ENCODE data around the gene SLC51B. TPM values are rescaled to one million over a fixed set of nuclear protein-coding genes. Genes with fewer than 3 reads are reported as not detected.
"Not testable (repeated sequence)": the region's sequence is repeated elsewhere in the genome, so short reads cannot be mapped to it uniquely, and the experiment has no call there.

SLC51B gene
- total RNA-seq, 2 experiments from 2014 or later, result not detected

GRCh38 chr15:65084500-65085206 lies 39.5 kb downstream of the SLC51B start:
- Mint-ChIP-seq H3K4me3 (no peak overlapping the region), H3K4me1 (peaks cover 11% of the 10 kb centered on the region), H3K27ac (no peak overlapping the region), H3K9me3 (no peaks in the 10 kb centered on the region), H3K27me3 (peaks cover 26% of the 10 kb centered on the region), H3K36me3 (ENCODE audit: low read depth) (no peaks in the 10 kb centered on the region)
- no peak for DNase-seq
- ChIA-PET CTCF (no interaction called here), POLR2A (interaction anchor here (1.1 kb wide), 1 partner anchor 62 kb away, joined by 3 read pairs; no protein-coding TSS in a partner anchor)

GRCh38 chr15:65085207-65085753 lies 40.1 kb downstream of the SLC51B start:
- no peaks in the 10 kb centered on the region for H3K9me3 Mint-ChIP-seq
- no peak overlapping the region for H3K27ac Mint-ChIP-seq
- peaks cover 11% of the 10 kb centered on the region for H3K4me1 Mint-ChIP-seq
- no peak for DNase-seq
- H3K36me3 Mint-ChIP-seq (ENCODE audit: low read depth), result no peaks in the 10 kb centered on the region
- no peak overlapping the region for H3K4me3 Mint-ChIP-seq
- peaks cover 26% of the 10 kb centered on the region for H3K27me3 Mint-ChIP-seq
- CTCF ChIA-PET, result interaction anchor here (1.1 kb wide), 1 partner anchor 31 kb away, joined by 3 read pairs; no protein-coding TSS in a partner anchor
- POLR2A ChIA-PET, result no interaction called here

DNA sequence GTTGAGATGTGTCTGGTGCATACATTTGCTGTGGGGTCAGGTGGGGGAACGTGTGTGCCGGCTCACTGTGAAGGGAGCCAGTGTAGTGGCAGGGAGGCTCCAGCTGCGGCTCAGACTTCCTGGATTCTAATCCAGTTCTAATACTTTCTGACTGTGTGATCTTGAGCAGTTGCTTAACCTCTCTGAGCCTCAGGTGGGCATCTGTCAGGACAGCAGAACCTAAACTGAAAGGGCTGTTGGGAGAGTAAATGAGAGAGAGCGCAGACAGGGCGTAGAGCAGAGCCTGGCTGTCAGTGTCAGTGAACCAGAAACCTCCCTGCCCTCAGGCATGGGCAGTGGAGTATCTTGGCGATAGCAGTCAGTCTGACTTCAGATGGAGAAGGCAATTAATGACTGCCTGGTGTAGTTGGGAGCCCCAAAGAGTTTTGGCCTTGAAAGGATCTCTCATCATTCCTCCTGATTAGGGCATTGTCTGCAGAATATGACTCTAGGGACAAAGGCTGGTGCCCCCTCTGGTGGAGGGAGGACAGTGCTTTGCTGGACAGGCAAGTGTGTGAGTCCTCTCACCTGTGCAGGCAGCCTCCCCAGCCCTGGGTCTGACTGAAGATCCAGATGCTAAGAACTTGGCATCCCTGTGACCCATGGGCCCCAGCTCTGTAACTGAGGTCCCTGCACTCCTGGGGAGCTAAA lies 40.9 kb downstream of the SLC51B start:
- no peaks in the 10 kb centered on the region for H3K36me3 Mint-ChIP-seq (ENCODE audit: low read depth)
- peaks cover 11% of the 10 kb centered on the region for H3K4me1 Mint-ChIP-seq
- no peaks in the 10 kb centered on the region for H3K9me3 Mint-ChIP-seq
- no peak for DNase-seq
- H3K4me3 Mint-ChIP-seq, result no peak overlapping the region
- no peak overlapping the region for H3K27ac Mint-ChIP-seq
- H3K27me3 Mint-ChIP-seq, result peaks cover 23% of the 10 kb centered on the region
- CTCF ChIA-PET, result interaction anchor here (0.8 to 2.0 kb wide), 6 partner anchors 8 to 284 kb away, joined by 3 to 8 read pairs (median 3); no protein-coding TSS in a partner anchor
- POLR2A ChIA-PET, result no interaction called here

DNA sequence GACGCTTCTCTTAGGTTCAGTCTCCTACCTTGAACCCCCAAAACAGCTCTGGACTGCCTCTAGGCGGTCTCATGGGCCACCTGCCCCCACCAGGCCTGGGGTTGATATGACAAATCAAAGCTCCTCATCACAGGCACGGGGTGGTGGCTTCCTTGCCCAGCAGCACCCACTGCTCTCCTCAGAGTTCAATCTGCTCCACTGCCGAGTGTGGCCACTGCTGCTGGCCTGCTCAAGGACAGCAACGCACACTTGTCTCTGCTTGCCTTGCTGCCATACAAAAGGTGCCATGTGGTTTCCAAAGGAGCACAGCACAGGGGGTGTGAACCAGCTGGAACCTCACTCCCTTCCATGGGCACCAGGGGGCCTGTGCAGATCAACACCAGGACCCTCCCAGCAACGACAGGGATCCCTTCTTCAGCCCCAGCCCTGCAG lies 41.5 kb downstream of the SLC51B start:
- ChIA-PET POLR2A (no interaction called here), CTCF (interaction anchor here (0.8 to 2.0 kb wide), 7 partner anchors 9 to 284 kb away, joined by 3 to 8 read pairs (median 3); no protein-coding TSS in a partner anchor)
- no peak overlapping the region for H3K27ac Mint-ChIP-seq
- H3K4me1 Mint-ChIP-seq, result peaks cover 11% of the 10 kb centered on the region
- no peak for DNase-seq
- H3K9me3 Mint-ChIP-seq, result no peaks in the 10 kb centered on the region
- no peaks in the 10 kb centered on the region for H3K36me3 Mint-ChIP-seq (ENCODE audit: low read depth)
- H3K4me3 Mint-ChIP-seq, result no peak overlapping the region
- H3K27me3 Mint-ChIP-seq, result peaks cover 23% of the 10 kb centered on the region

DNA sequence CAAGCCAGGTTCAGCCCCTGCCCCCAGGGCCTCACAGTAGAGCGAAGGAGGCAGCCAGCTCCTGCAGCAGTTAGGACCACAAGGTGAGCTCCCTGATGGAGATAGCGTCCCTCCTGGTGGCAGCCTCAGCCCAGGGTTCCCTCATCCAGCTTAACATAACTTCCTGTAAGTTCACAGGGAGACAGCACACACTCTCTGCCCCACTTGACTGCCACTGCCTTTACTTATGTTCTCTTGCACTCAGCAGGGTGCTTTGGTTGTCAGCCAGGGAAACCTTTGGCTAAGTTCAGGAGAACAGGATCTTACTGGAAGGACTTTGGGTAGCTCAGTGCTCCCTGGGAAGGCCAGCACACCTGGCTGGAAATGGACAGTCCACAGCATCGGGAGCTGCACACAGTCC lies 42.2 kb downstream of the SLC51B start:
- no peak overlapping the region for H3K4me3 Mint-ChIP-seq
- CTCF ChIA-PET, result interaction anchor here (0.9 to 2.0 kb wide), 5 partner anchors 10 to 285 kb away, joined by 3 to 8 read pairs (median 3); no protein-coding TSS in a partner anchor
- DNase-seq, result no peak
- H3K4me1 Mint-ChIP-seq, result peaks cover 7% of the 10 kb centered on the region
- H3K27ac Mint-ChIP-seq, result no peak overlapping the region
- no peaks in the 10 kb centered on the region for H3K36me3 Mint-ChIP-seq (ENCODE audit: low read depth)
- peaks cover 22% of the 10 kb centered on the region for H3K27me3 Mint-ChIP-seq
- POLR2A ChIA-PET, result no interaction called here
- H3K9me3 Mint-ChIP-seq, result no peaks in the 10 kb centered on the region

DNA sequence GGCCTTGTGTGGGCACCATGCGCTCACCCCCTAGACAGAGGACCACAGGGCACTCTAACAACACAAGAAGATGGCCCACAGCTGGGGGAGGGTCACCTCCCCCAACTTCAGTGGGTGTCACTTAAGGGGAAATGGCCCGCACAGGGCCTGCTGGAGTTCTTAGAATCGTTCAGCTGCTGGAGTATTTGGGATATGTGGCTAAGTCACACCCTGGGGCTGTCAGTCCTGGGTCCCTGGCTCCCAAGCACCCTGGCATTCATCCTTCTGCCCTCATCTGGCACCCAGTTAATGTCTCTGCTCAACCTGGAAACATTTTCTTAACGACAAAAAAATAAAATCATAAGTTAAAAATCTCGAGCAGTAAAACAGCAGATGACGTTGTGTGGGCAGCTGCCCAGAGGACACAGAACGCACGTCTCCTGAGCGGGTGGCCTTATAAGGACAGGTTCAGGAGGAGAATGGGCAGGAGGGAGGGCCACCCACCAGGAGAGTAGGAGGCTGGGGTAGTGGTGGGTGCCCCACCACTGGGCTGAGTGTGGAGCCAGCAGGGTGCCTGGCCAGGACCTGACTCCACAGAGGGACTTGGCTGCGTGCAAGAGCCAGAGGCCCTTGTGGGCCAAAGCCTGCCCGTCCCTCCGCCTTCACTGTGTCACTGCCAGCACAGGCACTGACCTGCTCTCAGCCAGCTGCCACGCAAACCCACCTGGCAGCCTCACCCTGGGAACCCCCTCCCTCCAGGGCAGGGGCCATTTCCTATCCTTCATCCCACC lies 42.9 kb downstream of the SLC51B start:
- Mint-ChIP-seq H3K4me1 (peaks cover under 1% of the 10 kb centered on the region), H3K27ac (no peak overlapping the region), H3K27me3 (peaks cover 15% of the 10 kb centered on the region), H3K4me3 (no peak overlapping the region), H3K9me3 (no peaks in the 10 kb centered on the region), H3K36me3 (ENCODE audit: low read depth) (no peaks in the 10 kb centered on the region)
- DNase-seq, result no peak
- ChIA-PET CTCF (interaction anchor here (0.9 to 2.0 kb wide), 2 partner anchors 10 to 14 kb away, joined by 3 to 8 read pairs; no protein-coding TSS in a partner anchor), POLR2A (no interaction called here)

DNA sequence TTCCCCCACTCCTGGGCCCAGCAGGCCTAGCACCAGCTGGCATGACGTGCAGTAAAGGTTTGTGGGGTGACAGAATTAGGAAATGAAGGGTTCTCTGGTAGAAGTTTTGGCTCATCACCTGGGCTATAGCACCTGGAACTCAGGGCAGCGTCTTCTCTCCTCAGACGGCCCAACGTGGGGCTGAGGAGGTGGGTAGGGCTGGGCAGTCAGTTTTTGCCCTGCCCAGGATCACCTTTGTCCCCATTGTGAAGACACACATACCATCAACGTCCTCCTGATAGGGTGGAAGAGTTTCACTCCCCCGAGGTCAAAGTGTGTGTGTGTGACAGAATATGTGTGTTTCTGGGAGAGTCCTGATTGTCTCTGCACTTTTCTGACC lies 43.4 kb downstream of the SLC51B start:
- H3K4me3 Mint-ChIP-seq, result no peak overlapping the region
- no peaks in the 10 kb centered on the region for H3K9me3 Mint-ChIP-seq
- no peak overlapping the region for H3K27ac Mint-ChIP-seq
- no peak for DNase-seq
- H3K27me3 Mint-ChIP-seq, result peaks cover 11% of the 10 kb centered on the region
- POLR2A ChIA-PET, result no interaction called here
- no peaks in the 10 kb centered on the region for H3K36me3 Mint-ChIP-seq (ENCODE audit: low read depth)
- CTCF ChIA-PET, result no interaction called here
- no peaks in the 10 kb centered on the region for H3K4me1 Mint-ChIP-seq

- ChIA-PET CTCF (interaction anchor here (1.2 kb wide), 1 partner anchor 20 kb away, joined by 3 read pairs; no protein-coding TSS in a partner anchor), POLR2A (no interaction called here)
- no peaks in the 10 kb centered on the region for H3K36me3 Mint-ChIP-seq (ENCODE audit: low read depth)
- peaks cover 4% of the 10 kb centered on the region for H3K27me3 Mint-ChIP-seq
- no peaks in the 10 kb centered on the region for H3K9me3 Mint-ChIP-seq
- no peaks in the 10 kb centered on the region for H3K4me1 Mint-ChIP-seq
- DNase-seq, result no peak
- no peak overlapping the region for H3K27ac Mint-ChIP-seq
- H3K4me3 Mint-ChIP-seq, result no peak overlapping the region
These were observed 44.1 kb downstream of the SLC51B start for GRCh38 chr15:65089206-65089824.

GRCh38 chr15:65091946-65092770 lies 47.0 kb downstream of the SLC51B start:
- Mint-ChIP-seq H3K27ac (no peak overlapping the region), H3K27me3 (no peaks in the 10 kb centered on the region), H3K36me3 (ENCODE audit: low read depth) (no peaks in the 10 kb centered on the region), H3K4me1 (no peaks in the 10 kb centered on the region), H3K9me3 (no peaks in the 10 kb centered on the region), H3K4me3 (no peak overlapping the region)
- DNase-seq, result no peak
- CTCF ChIA-PET, result interaction anchor here (2.1 kb wide), 1 partner anchor 9 kb away, joined by 7 read pairs; no protein-coding TSS in a partner anchor
- POLR2A ChIA-PET, result no interaction called here

- Mint-ChIP-seq H3K27me3 (no peaks in the 10 kb centered on the region), H3K36me3 (ENCODE audit: low read depth) (peaks cover 2% of the 10 kb centered on the region), H3K4me1 (no peaks in the 10 kb centered on the region), H3K4me3 (no peak overlapping the region), H3K27ac (no peak overlapping the region), H3K9me3 (no peaks in the 10 kb centered on the region)
- CTCF ChIA-PET, result interaction anchor here (2.1 kb wide), 1 partner anchor 8 kb away, joined by 7 read pairs; no protein-coding TSS in a partner anchor
- DNase-seq, result no peak
- POLR2A ChIA-PET, result no interaction called here
These were observed 48.0 kb downstream of the SLC51B start for GRCh38 chr15:65092911-65093792.

- POLR2A ChIA-PET, result interaction anchor here (1.3 kb wide), 1 partner anchor 211 kb away, joined by 3 read pairs; the partner anchor contains the start of gene RNU5B-1
- not testable (repeated sequence) for H3K36me3 Mint-ChIP-seq (ENCODE audit: low read depth)
These were observed 48.6 kb downstream of the SLC51B start for GRCh38 chr15:65093793-65094170.

More at GRCh38 chr15:65093793-65094170, 48.6 kb downstream of the SLC51B start:
- not testable (repeated sequence) for H3K4me3 Mint-ChIP-seq, H3K4me1 Mint-ChIP-seq, H3K9me3 Mint-ChIP-seq, H3K27me3 Mint-ChIP-seq, DNase-seq, H3K27ac Mint-ChIP-seq
- CTCF ChIA-PET, result interaction anchor here (2.1 kb wide), 1 partner anchor 8 kb away, joined by 7 read pairs; no protein-coding TSS in a partner anchor

Data from activated CD4-positive, alpha-beta memory T cell treated with anti-CD3 and anti-CD28 coated beads, Interleukin-2, amount 10 ng/mL, durations not matched to agents 7 days and 5 days (primary cell).